Measurements from ENCODE around the gene RAVER2. TPM values are rescaled to one million over a fixed set of nuclear protein-coding genes. Genes with fewer than 3 reads are reported as not detected.
A peak's percentile ranks its signal among the peaks of the same experiment; 100 is the strongest.

The RAVER2 gene
- polyA plus RNA-seq, 1 donor (not counting 4 experiments of a cell fraction or from before 2014, with no cell fraction given): 9.1 TPM

DNA sequence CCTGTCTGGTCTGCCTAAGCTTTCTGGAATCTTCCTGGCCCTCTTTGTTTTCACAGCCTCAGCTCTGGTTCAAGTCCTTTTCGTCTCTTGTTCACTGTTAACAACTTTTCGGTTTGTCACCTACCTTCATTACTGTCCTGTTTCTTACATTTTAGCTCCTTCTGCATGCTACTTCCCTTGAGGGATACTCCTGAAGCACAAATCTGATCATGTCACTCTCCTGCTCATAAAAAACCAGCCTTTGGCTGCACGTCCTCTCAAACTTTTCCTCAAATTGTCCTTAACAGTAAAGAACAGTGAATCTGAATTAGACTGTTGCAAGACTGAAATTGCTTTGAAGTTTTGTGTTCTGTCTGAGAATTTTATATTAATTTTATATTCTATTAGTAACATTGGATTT lies 3.3 kb downstream of the RAVER2 start:
- DNase-seq (ENCODE audit: low read depth, low spot score): no peak
- H3K79me2 ChIP-seq (ENCODE audit: control insufficient read depth, insufficient read depth, low read length): no peaks in the 10 kb centered on the region
- H3K36me3 ChIP-seq (ENCODE audit: control insufficient read depth in 2 of 2, extremely low read depth in 1 of 2, insufficient read depth in 2 of 2, low read length in 2 of 2): no peaks in the 10 kb centered on the region
- no peaks in the 10 kb centered on the region for H3K9me1 ChIP-seq (ENCODE audit: control insufficient read depth, extremely low read depth, insufficient read depth, low read length)
- H3K9ac ChIP-seq (ENCODE audit: control insufficient read depth, extremely low read depth, insufficient read depth, low read length): no peak overlapping the region
- no peaks in the 10 kb centered on the region for H3K4me1 ChIP-seq (ENCODE audit: control insufficient read depth, extremely low read depth, insufficient read depth, low read length)
- H2AFZ ChIP-seq (ENCODE audit: control insufficient read depth, low read length): peak overlapping the region; percentile 60
- TF ChIP-seq EZH2 (IDR thresholded peaks at IDR 0.05; ENCODE audit: low read length): no peak
- TF ChIP-seq, protein P1, sequence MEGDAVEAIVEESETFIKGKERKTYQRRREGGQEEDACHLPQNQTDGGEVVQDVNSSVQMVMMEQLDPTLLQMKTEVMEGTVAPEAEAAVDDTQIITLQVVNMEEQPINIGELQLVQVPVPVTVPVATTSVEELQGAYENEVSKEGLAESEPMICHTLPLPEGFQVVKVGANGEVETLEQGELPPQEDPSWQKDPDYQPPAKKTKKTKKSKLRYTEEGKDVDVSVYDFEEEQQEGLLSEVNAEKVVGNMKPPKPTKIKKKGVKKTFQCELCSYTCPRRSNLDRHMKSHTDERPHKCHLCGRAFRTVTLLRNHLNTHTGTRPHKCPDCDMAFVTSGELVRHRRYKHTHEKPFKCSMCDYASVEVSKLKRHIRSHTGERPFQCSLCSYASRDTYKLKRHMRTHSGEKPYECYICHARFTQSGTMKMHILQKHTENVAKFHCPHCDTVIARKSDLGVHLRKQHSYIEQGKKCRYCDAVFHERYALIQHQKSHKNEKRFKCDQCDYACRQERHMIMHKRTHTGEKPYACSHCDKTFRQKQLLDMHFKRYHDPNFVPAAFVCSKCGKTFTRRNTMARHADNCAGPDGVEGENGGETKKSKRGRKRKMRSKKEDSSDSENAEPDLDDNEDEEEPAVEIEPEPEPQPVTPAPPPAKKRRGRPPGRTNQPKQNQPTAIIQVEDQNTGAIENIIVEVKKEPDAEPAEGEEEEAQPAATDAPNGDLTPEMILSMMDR (optimal IDR thresholded peaks at IDR 0.05 in 1 of 3, IDR thresholded peaks at IDR 0.05 in 1 of 3, conservative IDR thresholded peaks at IDR 0.05 in 1 of 3; ENCODE audit: extremely low read depth in 1 of 3, insufficient read depth in 2 of 3, low read length in 3 of 3): no peak
- peak; percentile 63 for FAIRE-seq
- H3K4me3 ChIP-seq (ENCODE audit: control insufficient read depth in 2 of 3, extremely low read depth in 1 of 3, insufficient read depth in 2 of 3, low read depth in 1 of 3, low read length in 3 of 3): no peak overlapping the region
- no peak overlapping the region for H3K4me2 ChIP-seq (ENCODE audit: control insufficient read depth, extremely low read depth, insufficient read depth, low read depth, low read length)
- dilution Hi-C loops (cut with MboI; ENCODE audit: extremely low pct_ligation_motif_present, low sequenced_read_pairs): no loop called here
- no peaks in the 10 kb centered on the region for H3K27me3 ChIP-seq (ENCODE audit: control insufficient read depth, extremely low read depth, insufficient read depth, low read length)
- H4K20me1 ChIP-seq (ENCODE audit: control insufficient read depth, extremely low read depth, insufficient read depth, low read length): no peaks in the 10 kb centered on the region
- no peak overlapping the region for H3K27ac ChIP-seq (ENCODE audit: control insufficient read depth, insufficient read depth, low read length)
- no peaks in the 10 kb centered on the region for H3K9me3 ChIP-seq (ENCODE audit: control insufficient read depth, low read depth, low read length)

DNA sequence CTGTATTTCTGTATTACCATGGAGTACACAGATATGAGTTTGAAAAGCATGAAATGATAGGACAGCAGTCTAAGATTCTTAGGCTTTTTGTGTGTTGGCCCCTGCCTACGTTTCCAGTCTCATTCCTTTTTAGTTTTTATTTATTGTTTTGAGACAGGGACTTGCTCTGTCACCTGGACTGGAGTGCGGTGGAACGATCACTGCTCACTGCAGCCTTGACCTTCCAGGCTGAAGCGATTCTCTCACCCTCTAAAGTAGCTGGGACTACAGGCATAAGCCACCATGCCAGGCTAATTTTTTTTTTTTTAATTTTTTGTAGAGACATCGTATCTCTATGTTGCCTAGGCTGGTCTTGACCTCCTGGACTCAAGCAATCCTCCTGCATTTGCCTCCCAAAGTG lies 3.8 kb downstream of the RAVER2 start:
- dilution Hi-C loops (cut with MboI; ENCODE audit: extremely low pct_ligation_motif_present, low sequenced_read_pairs): no loop called here
- no peak for FAIRE-seq
- TF ChIP-seq EZH2 (IDR thresholded peaks at IDR 0.05; ENCODE audit: low read length): no peak
- TF ChIP-seq, protein P1 (optimal IDR thresholded peaks at IDR 0.05 in 1 of 3, IDR thresholded peaks at IDR 0.05 in 1 of 3, conservative IDR thresholded peaks at IDR 0.05 in 1 of 3; ENCODE audit: extremely low read depth in 1 of 3, insufficient read depth in 2 of 3, low read length in 3 of 3): no peak
- H3K4me2 ChIP-seq (ENCODE audit: control insufficient read depth, extremely low read depth, insufficient read depth, low read depth, low read length): no peak overlapping the region
- H3K4me3 ChIP-seq (ENCODE audit: control insufficient read depth in 2 of 3, extremely low read depth in 1 of 3, insufficient read depth in 2 of 3, low read depth in 1 of 3, low read length in 3 of 3): no peak overlapping the region
- no peaks in the 10 kb centered on the region for H3K36me3 ChIP-seq (ENCODE audit: control insufficient read depth in 2 of 2, extremely low read depth in 1 of 2, insufficient read depth in 2 of 2, low read length in 2 of 2)
- H3K27me3 ChIP-seq (ENCODE audit: control insufficient read depth, extremely low read depth, insufficient read depth, low read length): no peaks in the 10 kb centered on the region
- H4K20me1 ChIP-seq (ENCODE audit: control insufficient read depth, extremely low read depth, insufficient read depth, low read length): no peaks in the 10 kb centered on the region
- H3K27ac ChIP-seq (ENCODE audit: control insufficient read depth, insufficient read depth, low read length): no peak overlapping the region
- no peaks in the 10 kb centered on the region for H3K79me2 ChIP-seq (ENCODE audit: control insufficient read depth, insufficient read depth, low read length)
- no peaks in the 10 kb centered on the region for H3K9me1 ChIP-seq (ENCODE audit: control insufficient read depth, extremely low read depth, insufficient read depth, low read length)
- DNase-seq (ENCODE audit: low read depth, low spot score): no peak
- no peaks in the 10 kb centered on the region for H3K9me3 ChIP-seq (ENCODE audit: control insufficient read depth, low read depth, low read length)
- H2AFZ ChIP-seq (ENCODE audit: control insufficient read depth, low read length): no peak overlapping the region
- no peak overlapping the region for H3K9ac ChIP-seq (ENCODE audit: control insufficient read depth, extremely low read depth, insufficient read depth, low read length)
- H3K4me1 ChIP-seq (ENCODE audit: control insufficient read depth, extremely low read depth, insufficient read depth, low read length): no peaks in the 10 kb centered on the region

All from keratinocyte (primary cell).